Measurements from ENCODE around the gene B3GNT8. TPM values are rescaled to one million over a fixed set of nuclear protein-coding genes. Genes with fewer than 3 reads are reported as not detected.

The B3GNT8 gene
- polyA plus RNA-seq, 1 of the 3 experiments (the other 2 are of a cell fraction), result not detected

DNA sequence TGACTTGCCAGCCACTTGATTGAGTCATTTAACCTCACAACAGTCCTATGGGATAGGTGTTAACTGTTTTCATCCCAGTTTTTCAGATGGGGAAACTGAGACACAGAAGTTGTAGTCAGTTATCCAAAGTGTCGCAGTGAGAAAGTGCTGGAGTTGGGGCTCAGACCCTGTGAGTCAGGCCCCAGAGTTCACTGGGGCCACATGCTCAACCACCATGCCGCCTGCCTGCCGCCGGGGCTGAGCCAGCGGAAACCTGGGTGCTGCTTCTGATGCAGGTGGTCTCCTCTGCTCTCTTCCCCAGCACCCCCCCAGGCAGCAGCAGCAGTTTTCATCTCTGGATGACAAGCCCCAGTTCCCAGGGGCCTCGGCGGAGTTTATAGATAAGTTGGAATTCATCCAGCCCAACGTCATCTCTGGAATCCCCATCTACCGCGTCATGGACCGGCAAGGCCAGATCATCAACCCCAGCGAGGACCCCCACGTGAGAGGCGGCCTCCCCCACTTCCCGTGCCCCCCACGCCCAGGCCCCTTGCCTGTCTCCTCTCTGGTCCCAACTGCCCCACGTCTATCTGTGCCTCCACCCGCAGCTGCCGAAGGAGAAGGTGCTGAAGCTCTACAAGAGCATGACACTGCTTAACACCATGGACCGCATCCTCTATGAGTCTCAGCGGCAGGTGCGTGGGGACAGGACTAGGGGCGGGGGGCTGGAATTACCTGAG lies 16.7 kb downstream of the B3GNT8 start:
- H3K4me3 ChIP-seq (ENCODE audit: low read depth in 2 of 2, low read length in 1 of 2), result no peak overlapping the region
- no peak overlapping the region for H3K4me2 ChIP-seq
- no peaks in the 10 kb centered on the region for H4K20me1 ChIP-seq (ENCODE audit: insufficient read depth)
- no peak overlapping the region for H2AFZ ChIP-seq (ENCODE audit: low read depth)
- H3K4me1 ChIP-seq (ENCODE audit: control insufficient read depth in 1 of 2, insufficient read depth in 2 of 2, low read depth in 1 of 2, low read length in 1 of 2), result peaks cover 0 to 12% of the 10 kb centered on the region in 2 experiments; a peak in 1 of 4 replicates
- H3K36me3 ChIP-seq (replicated peaks in 1 of 2; ENCODE audit: control insufficient read depth in 1 of 2, insufficient read depth in 2 of 2, low read length in 1 of 2), result peaks cover 0 to 23% of the 10 kb centered on the region in 2 experiments
- CTCF ChIA-PET, result no interaction called here
- H3K9me3 ChIP-seq, result no peaks in the 10 kb centered on the region
- no peak overlapping the region for H3K27ac ChIP-seq (ENCODE audit: low read depth in 2 of 2, low read length in 1 of 2)
- H3F3A ChIP-seq (replicated peaks; ENCODE audit: insufficient read depth), result no peaks in the 10 kb centered on the region
- H3K27me3 ChIP-seq (ENCODE audit: insufficient read depth), result no peaks in the 10 kb centered on the region
- H3K9me2 ChIP-seq, result no peaks in the 10 kb centered on the region
- 97% methylated on average over 19 of the region's 23 CpGs for WGBS (ENCODE audit: low lambda C conversion rate)
- H3K79me2 ChIP-seq (ENCODE audit: insufficient read depth), result no peaks in the 10 kb centered on the region
- TF ChIP-seq FOXM1 (IDR thresholded peaks at IDR 0.05; ENCODE audit: low read depth), result no peak
- no peak for TF ChIP-seq MEF2A (IDR thresholded peaks at IDR 0.05; ENCODE audit: borderline replicate concordance, low read depth)
- TF ChIP-seq RXRA (IDR thresholded peaks at IDR 0.05; ENCODE audit: borderline replicate concordance, low read depth), result no peak
- TF ChIP-seq ELF1 (IDR thresholded peaks at IDR 0.05), result no peak
- TF ChIP-seq IRF3 (IDR thresholded peaks at IDR 0.05; ENCODE audit: low read depth, low read length), result no peak
- TF ChIP-seq EP300 (IDR thresholded peaks at IDR 0.05; ENCODE audit: borderline replicate concordance in 1 of 2, low read depth in 1 of 2, low read length in 1 of 2), result no peak
- no peak for TF ChIP-seq TEAD4 (IDR thresholded peaks at IDR 0.05; ENCODE audit: borderline replicate concordance, insufficient read depth)
- TF ChIP-seq EZH2phosphoT487 (IDR thresholded peaks at IDR 0.05; ENCODE audit: borderline replicate concordance, low read depth), result no peak
- no peak for TF ChIP-seq CTCF (IDR thresholded peaks at IDR 0.05)
- no peak for TF ChIP-seq NFIC (IDR thresholded peaks at IDR 0.05; ENCODE audit: borderline replicate concordance)
- no peak for TF ChIP-seq TAF1 (IDR thresholded peaks at IDR 0.05; ENCODE audit: borderline replicate concordance, low read depth, low read length)
- TF ChIP-seq SIN3A (IDR thresholded peaks at IDR 0.05; ENCODE audit: borderline replicate concordance, low read depth, low read length), result no peak
- TF ChIP-seq, protein P1, sequence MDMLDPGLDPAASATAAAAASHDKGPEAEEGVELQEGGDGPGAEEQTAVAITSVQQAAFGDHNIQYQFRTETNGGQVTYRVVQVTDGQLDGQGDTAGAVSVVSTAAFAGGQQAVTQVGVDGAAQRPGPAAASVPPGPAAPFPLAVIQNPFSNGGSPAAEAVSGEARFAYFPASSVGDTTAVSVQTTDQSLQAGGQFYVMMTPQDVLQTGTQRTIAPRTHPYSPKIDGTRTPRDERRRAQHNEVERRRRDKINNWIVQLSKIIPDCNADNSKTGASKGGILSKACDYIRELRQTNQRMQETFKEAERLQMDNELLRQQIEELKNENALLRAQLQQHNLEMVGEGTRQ (IDR thresholded peaks at IDR 0.05; ENCODE audit: borderline replicate concordance, low read depth, low read length), result no peak
- TF ChIP-seq GABPA (IDR thresholded peaks at IDR 0.05; ENCODE audit: low read depth), result no peak
- TF ChIP-seq SMC3 (IDR thresholded peaks at IDR 0.05; ENCODE audit: low read depth, low read length), result no peak
- TF ChIP-seq GATA2 (CRISPR knock-in tag; IDR thresholded peaks at IDR 0.05), result no peak
- TF ChIP-seq PBX3 (IDR thresholded peaks at IDR 0.05), result no peak
- TF ChIP-seq JUND (IDR thresholded peaks at IDR 0.05), result no peak
- POLR2A ChIA-PET, result no interaction called here
- H3K9ac ChIP-seq, result no peak overlapping the region
- DNase-seq, result no peak
